Upper lobe of left lung (tissue), 4 donors: ENCODE measurements around the gene ATP6V0E2.

Experiments used
- EP300 ChIP-seq, 4 donors: sonication (generic); formaldehyde crosslinking; IDR thresholded peaks; one replicate each; pipeline ENCODE4 v1.5.1; 2017; ENCODE audit warnings: antibody characterized with exemption in 4 of 4, control low read depth in 2 of 4
- POLR2A ChIP-seq, 4 donors: fragments of 450-650 bp; IDR thresholded peaks; one replicate each; pipeline ENCODE4 v1.5.1; 2016 to 2017; ENCODE audit warnings: antibody characterized with exemption in 4 of 4, mild to moderate bottlenecking in 2 of 4
- POLR2AphosphoS5 ChIP-seq, 2 donors: sonication (generic); formaldehyde crosslinking; IDR thresholded peaks; one replicate each; pipeline ENCODE4 v1.5.1; 2017; ENCODE audit warnings: antibody characterized with exemption in 2 of 2
- TF ChIP-seq, protein P1 (sequence below), 6 experiments: fragments of 450-650 bp in 4 of 6; fragments of 200-600 bp in 2 of 6; sonication (generic) in 2 of 6; IDR thresholded peaks; one replicate each; pipeline ENCODE4 v1.5.1; 2016 to 2019; ENCODE audit warnings: antibody characterized with exemption in 6 of 6

DNA sequence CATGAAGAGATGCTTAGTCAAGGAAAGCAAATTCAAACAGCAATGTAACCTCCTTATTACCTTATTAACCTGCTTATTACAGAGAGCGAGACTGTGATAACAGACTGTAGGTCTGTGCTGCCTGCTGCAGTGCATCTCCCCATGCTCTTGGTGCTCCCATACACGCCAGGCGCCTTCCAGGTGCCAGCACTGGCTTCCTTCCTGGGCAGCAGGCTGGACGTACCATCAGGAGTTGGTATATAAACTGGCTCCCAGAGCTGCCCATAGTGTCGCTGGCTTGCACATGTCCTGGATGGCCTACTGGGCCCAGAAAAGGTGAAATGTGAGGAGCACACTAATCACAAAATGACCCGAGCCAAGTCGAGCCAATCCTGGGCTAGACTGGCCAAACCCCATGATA is 13.5 kb downstream of the ATP6V0E2 start:
- TF ChIP-seq POLR2AphosphoS5 (IDR thresholded peaks at IDR 0.05), result no peak
- TF ChIP-seq POLR2A (IDR thresholded peaks at IDR 0.05), result no peak
- TF ChIP-seq, protein P1, sequence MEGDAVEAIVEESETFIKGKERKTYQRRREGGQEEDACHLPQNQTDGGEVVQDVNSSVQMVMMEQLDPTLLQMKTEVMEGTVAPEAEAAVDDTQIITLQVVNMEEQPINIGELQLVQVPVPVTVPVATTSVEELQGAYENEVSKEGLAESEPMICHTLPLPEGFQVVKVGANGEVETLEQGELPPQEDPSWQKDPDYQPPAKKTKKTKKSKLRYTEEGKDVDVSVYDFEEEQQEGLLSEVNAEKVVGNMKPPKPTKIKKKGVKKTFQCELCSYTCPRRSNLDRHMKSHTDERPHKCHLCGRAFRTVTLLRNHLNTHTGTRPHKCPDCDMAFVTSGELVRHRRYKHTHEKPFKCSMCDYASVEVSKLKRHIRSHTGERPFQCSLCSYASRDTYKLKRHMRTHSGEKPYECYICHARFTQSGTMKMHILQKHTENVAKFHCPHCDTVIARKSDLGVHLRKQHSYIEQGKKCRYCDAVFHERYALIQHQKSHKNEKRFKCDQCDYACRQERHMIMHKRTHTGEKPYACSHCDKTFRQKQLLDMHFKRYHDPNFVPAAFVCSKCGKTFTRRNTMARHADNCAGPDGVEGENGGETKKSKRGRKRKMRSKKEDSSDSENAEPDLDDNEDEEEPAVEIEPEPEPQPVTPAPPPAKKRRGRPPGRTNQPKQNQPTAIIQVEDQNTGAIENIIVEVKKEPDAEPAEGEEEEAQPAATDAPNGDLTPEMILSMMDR (IDR thresholded peaks at IDR 0.05), result no peak
- TF ChIP-seq EP300 (IDR thresholded peaks at IDR 0.05), result no peak
